Suprapubic skin (tissue), 3 donors: Measurements from ENCODE around the gene TCF12.

ENCODE experiments used
- POLR2AphosphoS5 ChIP-seq, 3 donors: sonication (generic); formaldehyde crosslinking; IDR thresholded peaks; one replicate each; pipeline ENCODE4 v1.6.1; 2017; ENCODE audit warnings: antibody characterized with exemption in 3 of 3
- TF ChIP-seq, protein P1 (sequence below), 2 donors: fragments of 200-600 bp in 1 of 2; fragments of 450-650 bp in 1 of 2; sonication (generic) in 1 of 2; IDR thresholded peaks; one replicate each; pipeline ENCODE4 v1.5.1; 2016 to 2019; ENCODE audit warnings: antibody characterized with exemption in 2 of 2, mild to moderate bottlenecking in 1 of 2, moderate library complexity in 1 of 2

DNA sequence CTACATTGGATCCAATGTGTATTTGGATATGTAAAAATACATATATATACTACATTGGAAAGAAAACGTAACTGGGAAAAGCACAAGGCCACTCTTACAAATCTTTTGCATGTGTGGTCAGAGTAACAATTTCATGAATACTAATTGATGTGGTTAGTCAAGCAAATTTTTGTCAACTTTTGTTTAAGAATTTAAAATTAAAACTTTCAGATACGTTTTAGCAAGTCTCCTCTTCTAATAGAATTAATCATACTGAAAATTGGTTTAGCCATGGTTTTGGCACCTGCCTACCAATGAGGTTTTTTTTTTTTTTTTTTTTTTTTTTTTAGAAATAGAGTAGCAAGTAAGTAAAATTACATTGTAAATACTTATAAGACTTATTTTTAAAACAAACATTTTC, 304.9 kb downstream of the TCF12 start:
- TF ChIP-seq, protein P1, sequence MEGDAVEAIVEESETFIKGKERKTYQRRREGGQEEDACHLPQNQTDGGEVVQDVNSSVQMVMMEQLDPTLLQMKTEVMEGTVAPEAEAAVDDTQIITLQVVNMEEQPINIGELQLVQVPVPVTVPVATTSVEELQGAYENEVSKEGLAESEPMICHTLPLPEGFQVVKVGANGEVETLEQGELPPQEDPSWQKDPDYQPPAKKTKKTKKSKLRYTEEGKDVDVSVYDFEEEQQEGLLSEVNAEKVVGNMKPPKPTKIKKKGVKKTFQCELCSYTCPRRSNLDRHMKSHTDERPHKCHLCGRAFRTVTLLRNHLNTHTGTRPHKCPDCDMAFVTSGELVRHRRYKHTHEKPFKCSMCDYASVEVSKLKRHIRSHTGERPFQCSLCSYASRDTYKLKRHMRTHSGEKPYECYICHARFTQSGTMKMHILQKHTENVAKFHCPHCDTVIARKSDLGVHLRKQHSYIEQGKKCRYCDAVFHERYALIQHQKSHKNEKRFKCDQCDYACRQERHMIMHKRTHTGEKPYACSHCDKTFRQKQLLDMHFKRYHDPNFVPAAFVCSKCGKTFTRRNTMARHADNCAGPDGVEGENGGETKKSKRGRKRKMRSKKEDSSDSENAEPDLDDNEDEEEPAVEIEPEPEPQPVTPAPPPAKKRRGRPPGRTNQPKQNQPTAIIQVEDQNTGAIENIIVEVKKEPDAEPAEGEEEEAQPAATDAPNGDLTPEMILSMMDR (IDR thresholded peaks at IDR 0.05), result no peak
- TF ChIP-seq POLR2AphosphoS5 (IDR thresholded peaks at IDR 0.05), result no peak
